RPMI7951 (cell line): Measurements from ENCODE around the gene AHI1. TPM values are rescaled to one million over a fixed set of nuclear protein-coding genes. Genes with fewer than 3 reads are reported as not detected.
"Not testable (repeated sequence)": the region's sequence is repeated elsewhere in the genome, so short reads cannot be mapped to it uniquely, and the experiment has no call there.

ENCODE experiments used
- DNase-seq: peaks from one replicate; pipeline ENCODE4 v3.0.0-alpha.2; 2012; ENCODE audit warnings: low read depth
- total RNA-seq: library from RNA; depleted of rRNA; stranded (reverse); fragments of >200 nt; shearing (Covaris generic); gene quantifications from 2 replicates; pipeline ENCODE4 v1.2.3, GENCODE V29; 2014

The AHI1 gene
- total RNA-seq, 1 experiment from 2014 or later = 22.9 TPM

DNA sequence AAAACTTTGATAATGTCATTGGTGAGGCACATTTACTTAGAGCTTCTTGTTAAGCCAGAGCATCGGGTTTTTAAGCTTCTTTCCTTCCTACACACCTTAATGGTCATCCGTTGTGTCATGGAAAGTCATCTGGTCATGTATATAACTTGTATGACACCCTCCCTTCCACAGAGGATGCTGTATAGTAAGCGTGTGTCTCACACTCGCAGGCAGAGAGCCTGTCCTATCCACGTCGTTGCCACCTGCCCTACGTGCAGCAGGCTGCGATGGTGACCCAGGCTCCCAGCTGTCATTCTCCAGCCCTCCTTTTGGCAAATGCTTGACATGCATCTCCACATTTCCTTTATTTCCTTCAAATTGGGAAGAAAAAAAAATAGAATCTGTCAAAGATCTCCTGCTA is 230.9 kb downstream of the AHI1 start:
- no peak for DNase-seq

- no peak for DNase-seq
Measured at GRCh38 chr6:135265278-135265677, 232.3 kb downstream of the AHI1 start.

GRCh38 chr6:135261872-135262725 is 235.4 kb downstream of the AHI1 start:
- DNase-seq = no peak

DNA sequence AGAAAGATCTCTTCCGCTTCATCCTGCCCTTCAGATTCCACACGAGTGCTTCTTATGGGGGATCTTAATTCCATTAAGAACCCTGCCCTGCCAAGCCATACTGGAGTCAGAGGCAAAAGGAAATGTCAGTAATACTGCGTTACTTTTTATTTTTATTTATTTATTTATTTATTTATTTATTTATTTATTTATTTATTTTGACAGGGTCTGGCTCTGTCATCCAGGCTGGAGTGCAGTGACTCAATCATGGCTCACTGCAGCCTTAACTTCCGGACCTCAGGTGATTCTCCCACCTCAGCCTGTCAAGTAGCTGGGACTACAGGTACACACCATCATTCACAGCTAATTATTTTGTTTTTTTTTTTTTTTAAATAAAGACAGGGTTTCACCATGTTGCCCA is 236.9 kb downstream of the AHI1 start:
- DNase-seq = no peak

GRCh38 chr6:135258970-135259369 is 238.6 kb downstream of the AHI1 start:
- no peak for DNase-seq

GRCh38 chr6:135257631-135258405 is 239.7 kb downstream of the AHI1 start:
- DNase-seq = peak; percentile 9

DNA sequence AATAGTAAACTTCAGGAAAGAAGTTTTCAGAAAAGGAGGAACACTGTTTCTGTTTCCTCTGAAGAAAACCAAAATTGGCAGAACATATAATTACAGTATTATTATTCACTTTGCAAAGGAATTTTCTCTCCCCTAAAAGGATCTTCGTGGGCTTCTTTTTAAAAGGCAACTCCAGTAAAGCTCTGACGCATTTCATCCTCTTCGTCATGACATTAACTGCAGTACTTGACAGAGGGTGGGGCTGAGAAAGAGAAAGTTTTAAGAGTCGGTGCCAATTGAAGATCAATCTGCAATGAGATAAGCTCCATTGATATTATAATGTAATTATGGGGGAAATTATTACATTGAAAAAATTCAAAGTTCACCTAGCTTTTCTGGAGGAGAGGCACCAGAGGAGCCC is 240.7 kb downstream of the AHI1 start:
- no peak for DNase-seq

DNA sequence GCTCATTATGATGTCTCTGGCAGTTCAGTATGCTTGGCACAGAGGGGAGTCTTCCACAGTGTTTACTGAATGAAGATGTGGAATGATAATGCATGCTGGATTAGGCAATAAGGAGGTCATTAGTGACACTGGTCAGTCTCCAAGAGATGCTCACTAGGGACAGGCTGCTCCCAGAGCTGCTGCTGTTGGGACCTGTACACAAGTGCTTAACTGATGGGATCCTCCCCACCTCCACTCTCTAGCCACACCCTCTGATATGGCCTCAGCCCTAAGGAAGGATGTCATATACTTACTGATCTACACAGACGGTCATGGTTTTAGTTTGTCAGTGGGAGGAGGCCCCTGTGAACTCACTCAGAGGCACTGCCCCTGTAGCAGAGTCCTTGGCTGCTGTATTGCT is 243.1 kb downstream of the AHI1 start:
- DNase-seq = no peak

- no peak for DNase-seq
Measured at GRCh38 chr6:135251498-135252441, 245.8 kb downstream of the AHI1 start.

- DNase-seq = no peak
Measured at GRCh38 chr6:135250751-135251497, 246.6 kb downstream of the AHI1 start.

DNA sequence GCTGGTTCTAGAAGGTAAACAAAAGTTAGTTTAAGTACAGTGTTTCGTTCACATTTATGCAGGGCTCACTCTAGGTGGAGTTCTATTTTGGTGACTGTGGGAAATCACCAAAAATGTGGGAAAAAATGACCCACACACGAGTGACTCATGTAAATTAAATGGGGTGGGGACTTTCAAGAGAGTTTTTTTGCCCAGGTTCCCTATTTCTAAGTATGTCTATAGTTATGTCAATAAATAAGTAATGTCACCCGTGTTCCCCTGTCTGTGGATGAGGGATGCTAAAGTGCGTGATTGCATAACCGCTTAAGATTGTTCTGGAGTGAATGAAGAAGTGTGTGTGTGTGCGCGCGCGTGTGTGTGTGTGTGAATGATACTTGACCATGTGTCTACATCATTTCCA is 247.3 kb downstream of the AHI1 start:
- no peak for DNase-seq

GRCh38 chr6:135246412-135247012 is 251.0 kb downstream of the AHI1 start:
- not testable (repeated sequence) for DNase-seq

GRCh38 chr6:135244805-135245204 is 252.7 kb downstream of the AHI1 start:
- no peak for DNase-seq

DNA sequence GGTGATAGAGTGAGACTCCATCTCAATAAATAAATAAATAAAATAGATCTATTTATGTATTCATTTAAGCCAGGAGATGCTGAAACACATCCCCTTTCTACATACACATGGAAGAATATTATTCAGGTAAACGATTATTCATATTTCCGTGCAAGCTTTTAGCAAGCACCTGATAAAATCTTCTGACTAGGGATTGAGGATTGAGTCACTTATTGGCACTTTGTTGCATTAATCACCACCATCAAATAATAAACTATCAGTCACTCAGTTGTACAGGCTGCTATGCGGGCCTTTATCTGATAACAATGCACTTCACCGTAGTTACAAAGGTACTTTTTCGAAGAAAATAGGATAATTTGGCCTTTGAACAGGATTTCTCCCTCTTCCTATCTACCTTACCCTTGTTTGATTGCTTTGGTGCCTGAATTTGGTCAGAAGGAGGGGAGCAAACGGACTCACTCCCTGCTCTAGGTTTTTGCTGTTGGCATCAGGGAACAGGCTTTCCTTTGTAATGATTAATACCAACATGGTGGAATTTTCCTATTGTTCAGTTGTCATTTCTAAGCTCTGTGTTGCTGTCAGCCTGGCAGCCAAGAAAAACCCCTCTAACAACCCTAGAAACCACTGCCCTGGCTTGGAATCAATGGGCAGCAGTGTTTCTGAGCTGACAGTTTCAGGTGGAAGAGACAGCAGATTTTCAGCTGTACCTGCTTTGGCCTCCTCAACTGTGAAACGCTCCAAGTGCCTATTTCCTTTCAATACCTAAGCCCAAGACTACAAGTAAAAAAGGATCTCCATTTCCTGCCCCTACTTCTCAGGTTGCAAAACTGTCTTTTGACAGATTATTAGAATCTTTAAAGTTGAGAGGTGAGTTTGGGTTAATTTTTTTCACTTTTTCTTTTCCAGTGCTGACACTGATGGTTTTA is 253.4 kb downstream of the AHI1 start:
- DNase-seq = no peak

DNA sequence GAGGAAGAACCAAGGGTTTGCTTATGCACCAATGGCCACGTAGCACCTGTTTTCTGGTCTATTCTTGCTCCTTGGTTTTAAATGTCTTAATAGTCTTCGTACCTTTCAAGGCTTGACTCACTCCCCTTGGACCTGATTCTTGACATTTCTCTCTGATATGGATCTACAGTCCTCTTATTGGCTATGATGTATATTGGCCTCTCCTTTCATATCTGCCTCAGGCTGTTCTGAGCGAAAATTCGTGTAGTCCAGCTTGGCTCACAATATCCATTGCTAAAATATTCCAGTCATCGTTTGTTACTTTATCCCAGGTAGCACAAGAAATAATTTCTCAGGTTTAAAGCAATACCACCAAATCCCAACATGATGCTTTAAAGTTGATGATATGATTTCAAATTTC is 256.8 kb downstream of the AHI1 start:
- no peak for DNase-seq

- no peak for DNase-seq
Measured at GRCh38 chr6:135236732-135237131, 260.8 kb downstream of the AHI1 start.

- DNase-seq = no peak
Measured at GRCh38 chr6:135236319-135236718, 261.2 kb downstream of the AHI1 start.

DNA sequence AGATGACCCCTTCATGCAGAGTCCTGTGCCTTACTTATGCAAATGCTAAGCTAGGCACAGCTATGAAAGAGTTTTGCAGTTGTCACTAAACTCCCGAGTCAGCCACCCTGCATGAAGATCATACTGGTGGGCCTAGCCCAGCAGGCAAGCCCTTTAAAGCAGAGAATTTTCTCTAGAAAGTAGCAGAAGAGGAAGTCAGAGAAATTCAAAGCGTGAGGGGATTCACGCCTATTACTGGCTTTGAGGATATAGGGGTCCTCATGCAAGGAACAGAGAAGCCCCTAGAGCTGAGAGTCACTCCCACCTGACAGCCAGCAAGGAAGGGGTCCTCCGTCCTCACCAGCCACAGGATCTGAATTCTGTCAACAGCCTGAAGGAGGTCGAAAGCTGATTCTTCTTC is 261.8 kb downstream of the AHI1 start:
- no peak for DNase-seq

DNA sequence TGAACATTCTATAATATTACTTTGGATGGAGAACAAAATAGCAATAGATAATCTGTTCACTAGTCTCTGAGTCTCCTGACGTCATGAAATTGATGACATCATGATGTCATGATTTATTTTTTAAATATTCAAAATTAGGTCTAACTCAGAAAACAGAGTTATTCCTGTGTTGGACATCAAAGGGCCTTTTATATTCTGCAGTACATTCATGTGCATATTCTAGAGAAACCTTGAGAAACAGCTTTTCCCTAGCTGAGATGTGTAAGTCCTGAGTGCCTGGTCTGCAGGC is 263.1 kb downstream of the AHI1 start:
- no peak for DNase-seq
